A549 (cell line): ENCODE data around the gene CORO2B. TPM values are rescaled to one million over a fixed set of nuclear protein-coding genes. Genes with fewer than 3 reads are reported as not detected.

Experiments
- ATAC-seq, 2 experiments: fragments of 200-7000 bp in 1 of 2; fragments of >200 bp in 1 of 2; cut with Nextera tagmentation in 1 of 2; cut with Tn5 transposase in 1 of 2; 3 replicates each; pipeline versions ENCODE4 v1.8.0 to v1.9.1; 2018 to 2020; ENCODE audit warnings: mild to moderate bottlenecking in 1 of 2, moderate library complexity in 1 of 2
- CTCF ChIA-PET: fragments of 300-600 bp; sonication (Branson Sonifier 250); formaldehyde crosslinking; extraction: SDS; loops from one replicate; lab custom pipeline; 2021; ENCODE audit warnings: antibody characterized with exemption, inconsistent platforms; lab: Yijun Ruan, JAX
- POLR2A ChIA-PET: fragments of 350-600 bp; formaldehyde crosslinking; extraction: SDS; loops from one replicate; lab custom pipeline; 2021; ENCODE audit warnings: antibody characterized with exemption, inconsistent platforms; lab: Yijun Ruan, JAX
- DNase-seq, 2 experiments: peaks; one replicate each; pipeline versions ENCODE4 v3.0.0 to v3.0.0-alpha.2; 2011 to 2016; ENCODE audit warnings: low read depth in 1 of 2, low spot score in 1 of 2
- FAIRE-seq: peaks from 2 replicates; lab custom pipeline; 2011; peaks lifted over from hg19 to GRCh38; lab: Jason Lieb, UNC
- H3K27ac ChIP-seq, 2 experiments: fragments of >200 bp; sonication (Bioruptor Twin); formaldehyde crosslinking; 3 replicates each; pipeline ENCODE4 v1.5.1; 2016 to 2017
- H3K4me1 ChIP-seq: fragments of >200 bp; sonication (Bioruptor Twin); formaldehyde crosslinking; 3 replicates; pipeline ENCODE4 v1.6.1; 2016
- H3K4me2 ChIP-seq: fragments of >200 bp; sonication (Bioruptor Twin); formaldehyde crosslinking; 3 replicates; pipeline ENCODE4 v1.6.1; 2016
- H3K4me3 ChIP-seq: fragments of >200 bp; sonication (Bioruptor Twin); formaldehyde crosslinking; 3 replicates; pipeline ENCODE4 v1.5.1; 2016
- H3K9me3 ChIP-seq: fragments of >200 bp; sonication (Bioruptor Twin); formaldehyde crosslinking; 3 replicates; pipeline ENCODE4 v1.6.1; 2016
- ATOH8 ChIP-seq: fragments of 250-450 bp; sonication (Bioruptor Pico); IDR thresholded peaks from 2 replicates; pipeline ENCODE4 v1.5.0; 2020; ENCODE audit warnings: low read depth, mild to moderate bottlenecking, moderate library complexity
- BCL3 ChIP-seq: fragments of >200 bp; sonication (Bioruptor Twin); formaldehyde crosslinking; IDR thresholded peaks from 3 replicates; pipeline ENCODE4 v1.6.1; 2016
- BHLHE40 ChIP-seq: IDR thresholded peaks from 2 replicates; pipeline ENCODE4 v1.6.1; 2012; ENCODE audit warnings: low read depth, low read length, inconsistent platforms
- CBX8 ChIP-seq: fragments of 200-600 bp; sonication (generic); IDR thresholded peaks from 2 replicates; pipeline ENCODE4 v1.6.1; 2016
- CEBPB ChIP-seq, 2 experiments: fragments of >200 bp in 1 of 2; sonication (Bioruptor Twin) in 1 of 2; formaldehyde crosslinking in 1 of 2; IDR thresholded peaks; 2 replicates each; pipeline ENCODE4 v1.6.1; 2012 to 2016
- CHD2 ChIP-seq: fragments of 150-350 bp; IDR thresholded peaks from 2 replicates; pipeline ENCODE4 v1.6.1; 2014; ENCODE audit warnings: low read length; ENCODE audit not compliant: partially characterized antibody
- EP300 ChIP-seq, 2 experiments: fragments of >200 bp; sonication (Bioruptor Twin); formaldehyde crosslinking; IDR thresholded peaks; 2 replicates in 1 of 2; 3 replicates in 1 of 2; pipeline ENCODE4 v1.6.1; 2016 to 2017
- FOSB ChIP-seq: fragments of 250-450 bp; sonication (Bioruptor Pico); IDR thresholded peaks from 2 replicates; pipeline ENCODE4 v1.5.0; 2020; ENCODE audit warnings: mild to moderate bottlenecking, moderate library complexity
- FOSL2 ChIP-seq, 2 experiments: fragments of 450-650 bp in 1 of 2; fragments of >200 bp in 1 of 2; sonication (Bioruptor Twin) in 1 of 2; formaldehyde crosslinking; IDR thresholded peaks; 2 replicates each; pipeline versions ENCODE4 v1.5.0 to v1.6.1; 2016 to 2020; ENCODE audit warnings: mild to moderate bottlenecking in 1 of 2, moderate library complexity in 1 of 2
- FOXS1 ChIP-seq: fragments of 250-450 bp; sonication (Bioruptor Pico); IDR thresholded peaks from 2 replicates; pipeline ENCODE4 v1.5.0; 2020; ENCODE audit warnings: mild to moderate bottlenecking, moderate library complexity
- GATA3 ChIP-seq: IDR thresholded peaks from 2 replicates; pipeline ENCODE4 v1.6.1; 2012; ENCODE audit warnings: borderline replicate concordance
- HOXA7 ChIP-seq: fragments of 250-450 bp; sonication (Bioruptor Pico); IDR thresholded peaks from 2 replicates; pipeline ENCODE4 v1.5.0; 2020; ENCODE audit warnings: mild to moderate bottlenecking, moderate library complexity
- HOXB13 ChIP-seq: fragments of 250-450 bp; sonication (Bioruptor Pico); IDR thresholded peaks from 2 replicates; pipeline ENCODE4 v1.5.0; 2020; ENCODE audit warnings: low read depth, mild to moderate bottlenecking, moderate library complexity
- HOXB5 ChIP-seq: fragments of 250-450 bp; sonication (Bioruptor Pico); IDR thresholded peaks from 2 replicates; pipeline ENCODE4 v1.5.0; 2020; ENCODE audit warnings: mild to moderate bottlenecking, moderate library complexity
- JUN ChIP-seq, 2 experiments: fragments of >200 bp; sonication (Bioruptor Twin); formaldehyde crosslinking; IDR thresholded peaks; 2 replicates in 1 of 2; 3 replicates in 1 of 2; pipeline ENCODE4 v1.6.1; 2016 to 2017
- JUNB ChIP-seq: fragments of >200 bp; sonication (Bioruptor Twin); formaldehyde crosslinking; IDR thresholded peaks from 2 replicates; pipeline ENCODE4 v1.6.1; 2016
- RARB ChIP-seq: fragments of 250-450 bp; sonication (Bioruptor Pico); IDR thresholded peaks from 2 replicates; pipeline ENCODE4 v1.8.0; 2021; ENCODE audit warnings: mild to moderate bottlenecking, moderate library complexity
- RCOR1 ChIP-seq: fragments of 150-350 bp; IDR thresholded peaks from 2 replicates; pipeline ENCODE4 v1.6.1; 2014; ENCODE audit warnings: antibody characterized with exemption, low read length, low read depth
- SREBF2 ChIP-seq: fragments of 450-650 bp; IDR thresholded peaks from 2 replicates; pipeline ENCODE4 v1.6.1; 2014; ENCODE audit warnings: mild to moderate bottlenecking, moderate library complexity
- TFCP2L1 ChIP-seq: fragments of 250-450 bp; sonication (Bioruptor Pico); IDR thresholded peaks from 2 replicates; pipeline ENCODE4 v1.5.0; 2021; ENCODE audit warnings: mild to moderate bottlenecking
- TP53 ChIP-seq: fragments of 250-450 bp; sonication (Bioruptor Pico); IDR thresholded peaks from 2 replicates; pipeline ENCODE4 v1.5.0; 2021; ENCODE audit warnings: mild to moderate bottlenecking, moderate library complexity
- USF2 ChIP-seq: fragments of 450-650 bp; IDR thresholded peaks from 2 replicates; pipeline ENCODE4 v1.6.1; 2014; ENCODE audit warnings: antibody characterized with exemption
- ZC3H11A ChIP-seq: fragments of 450-650 bp; IDR thresholded peaks from 2 replicates; pipeline ENCODE4 v1.6.1; 2014; ENCODE audit warnings: antibody characterized with exemption, mild to moderate bottlenecking
- ZNF302 ChIP-seq: fragments of 250-450 bp; sonication (Bioruptor Pico); IDR thresholded peaks from 2 replicates; pipeline ENCODE4 v1.9.0; 2021; ENCODE audit warnings: inconsistent platforms, mild to moderate bottlenecking, moderate library complexity
- WGBS: methylation state at CpG from one replicate; pipeline ENCODE4 v1.1.6; 2017; ENCODE audit errors: missing lambda C conversion rate; 5-methylcytosine and 5-hydroxymethylcytosine counted together
- polyA plus RNA-seq, 4 experiments: library from polyadenylated mRNA; depleted of rRNA in 3 of 4; stranded (reverse); fragments of >200 nt; fragmentation: RNase III in 1 of 4; extraction: RNeasy Plus Mini Kit Qiagen cat#74134 plus additional on column Dnase treatment in 1 of 4; gene quantifications; 2 replicates in 3 of 4; 3 replicates in 1 of 4; pipeline ENCODE4 v1.2.3, GENCODE V29; 2011 to 2017

Gene CORO2B
- polyA plus RNA-seq, 2 of the 4 experiments (the other 2 are of a cell fraction) = 2.0 to 2.3 TPM

- DNase-seq (no peak), FAIRE-seq (no peak), ATAC-seq (peak in 1 of 2 experiments; percentile 30; a peak in 2 of 6 replicates)
- ChIA-PET CTCF (no interaction called here), POLR2A (no interaction called here)
- Histone ChIP-seq H3K9me3 (no peaks in the 10 kb centered on the region), H3K4me3 (no peak overlapping the region), H3K4me2 (no peak overlapping the region), H3K27ac (no peak overlapping the region), H3K4me1 (no peaks in the 10 kb centered on the region)
- TF ChIP-seq JUN (IDR thresholded peaks at IDR 0.05) = no peak
- TF ChIP-seq JUNB = no peak
- no peak for TF ChIP-seq FOSB (CRISPR knock-in tag)
- TF ChIP-seq EP300 (IDR thresholded peaks at IDR 0.05) = no peak
- TF ChIP-seq ZC3H11A = no peak
- no peak for TF ChIP-seq RARB (CRISPR knock-in tag)
- TF ChIP-seq USF2 = no peak
- TF ChIP-seq GATA3 = no peak
- no peak for TF ChIP-seq CEBPB (IDR thresholded peaks at IDR 0.05)
- no peak for TF ChIP-seq SREBF2
- no peak for TF ChIP-seq FOSL2 (IDR thresholded peaks at IDR 0.05)
- TF ChIP-seq FOSL2 (CRISPR knock-in tag; IDR thresholded peaks at IDR 0.05) = no peak
- TF ChIP-seq CBX8 = no peak
- no peak for TF ChIP-seq HOXA7 (CRISPR knock-in tag)
- TF ChIP-seq TFCP2L1 (CRISPR knock-in tag) = no peak
- no peak for TF ChIP-seq BCL3
- 59% methylated on average over 7 of the region's 7 CpGs for WGBS
These were observed 20.8 kb downstream of the CORO2B start for GRCh38 chr15:68599560-68600071.

GRCh38 chr15:68601206-68602197 lies 22.7 kb downstream of the CORO2B start:
- FAIRE-seq (no peak), DNase-seq (no peak), ATAC-seq (no peak)
- 83% methylated on average over 23 of the region's 23 CpGs for WGBS
- Histone ChIP-seq H3K4me2 (no peak overlapping the region), H3K4me3 (no peak overlapping the region), H3K4me1 (no peaks in the 10 kb centered on the region), H3K9me3 (no peaks in the 10 kb centered on the region), H3K27ac (no peak overlapping the region)
- CTCF ChIA-PET = interaction anchor here (0.6 to 1.7 kb wide), 4 partner anchors 9 to 198 kb away, joined by 3 read pairs; no protein-coding TSS in a partner anchor
- no peak for TF ChIP-seq BHLHE40
- TF ChIP-seq HOXB5 (CRISPR knock-in tag) = no peak
- TF ChIP-seq ZNF302 = no peak
- POLR2A ChIA-PET = no interaction called here

GRCh38 chr15:68602459-68603215 lies 23.8 kb downstream of the CORO2B start:
- H3K27ac ChIP-seq = no peak overlapping the region
- no peaks in the 10 kb centered on the region for H3K4me1 ChIP-seq
- DNase-seq (no peak), FAIRE-seq (no peak), ATAC-seq (no peak)
- TF ChIP-seq ATOH8 (CRISPR knock-in tag) (no peak), FOXS1 (CRISPR knock-in tag) (no peak), RCOR1 (no peak), HOXB13 (CRISPR knock-in tag) (no peak), TP53 (CRISPR knock-in tag) (no peak), CHD2 (no peak), GATA3 (no peak)
- POLR2A ChIA-PET = no interaction called here
- WGBS = 64% methylated on average over 11 of the region's 11 CpGs
- H3K4me2 ChIP-seq = no peak overlapping the region
- no peak overlapping the region for H3K4me3 ChIP-seq
- CTCF ChIA-PET = interaction anchor here (1.7 to 2.8 kb wide), 2 partner anchors 8 to 48 kb away, joined by 3 to 10 read pairs; no protein-coding TSS in a partner anchor
- H3K9me3 ChIP-seq = 0 out of 3 replicates have a peak, but pooled peaks cover 2% of the 10 kb centered on the region
